Activated CD8-positive, alpha-beta memory T cell treated with anti-CD3 and anti-CD28 coated beads, Interleukin-2, amount 50 U/mL, for 24 hours (primary cell): ENCODE measurements around the gene SLC52A1.
A peak's percentile ranks its signal among the peaks of the same experiment; 100 is the strongest.
"Not testable (repeated sequence)": the region's sequence is repeated elsewhere in the genome, so short reads cannot be mapped to it uniquely, and the experiment has no call there.

Source experiments
- DNase-seq: peaks from one replicate; pipeline ENCODE4 v3.0.0-alpha.2; 2020; ENCODE audit errors: extremely low read depth

The SLC52A1 gene

DNA sequence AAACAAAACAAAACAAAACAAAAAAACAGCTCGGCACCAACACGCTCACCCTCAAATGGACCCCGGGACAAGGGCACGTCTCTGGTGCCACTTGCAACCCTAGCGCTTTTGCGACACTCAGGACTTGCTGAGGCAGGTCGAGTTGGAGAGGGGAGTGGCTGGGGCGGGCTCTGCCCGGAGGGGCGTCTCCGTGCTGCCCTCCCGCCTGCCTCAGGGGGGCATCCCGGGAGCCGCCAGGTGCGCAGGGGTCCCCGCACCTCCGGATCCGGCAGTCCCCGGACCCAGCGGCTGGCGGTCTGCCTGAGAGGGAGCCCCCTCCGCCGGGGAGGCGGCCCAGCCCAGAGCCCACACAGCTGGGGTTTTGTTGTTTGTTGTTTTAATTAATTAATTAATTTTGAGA is at the start of gene SLC52A1:
SLC52A1 (minus strand) TSS at position 112 of the 400 bp plus-strand sequence. CDS start 820 bp downstream, outside the sequence.
- no peak for DNase-seq

DNA sequence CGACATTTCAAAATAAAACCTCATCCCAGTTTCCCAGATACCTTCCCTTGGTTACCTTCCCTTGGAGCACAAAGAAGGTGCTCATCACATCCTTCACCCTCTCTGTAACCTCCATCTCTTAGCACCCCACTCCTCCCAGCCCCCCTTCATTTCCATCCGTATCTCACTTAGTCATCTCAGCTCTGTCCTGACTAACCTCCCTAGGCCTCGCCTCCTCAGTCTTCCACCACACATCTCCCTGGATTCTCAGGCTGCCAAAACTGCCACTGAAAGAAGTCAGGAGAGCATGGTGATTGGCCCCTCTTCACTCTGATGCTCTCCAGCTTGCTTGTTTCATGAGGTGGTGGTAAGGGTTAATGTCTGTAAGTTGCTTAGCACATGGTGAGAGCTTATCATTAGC is 45.4 kb upstream of the SLC52A1 start:
- DNase-seq, result no peak

DNA sequence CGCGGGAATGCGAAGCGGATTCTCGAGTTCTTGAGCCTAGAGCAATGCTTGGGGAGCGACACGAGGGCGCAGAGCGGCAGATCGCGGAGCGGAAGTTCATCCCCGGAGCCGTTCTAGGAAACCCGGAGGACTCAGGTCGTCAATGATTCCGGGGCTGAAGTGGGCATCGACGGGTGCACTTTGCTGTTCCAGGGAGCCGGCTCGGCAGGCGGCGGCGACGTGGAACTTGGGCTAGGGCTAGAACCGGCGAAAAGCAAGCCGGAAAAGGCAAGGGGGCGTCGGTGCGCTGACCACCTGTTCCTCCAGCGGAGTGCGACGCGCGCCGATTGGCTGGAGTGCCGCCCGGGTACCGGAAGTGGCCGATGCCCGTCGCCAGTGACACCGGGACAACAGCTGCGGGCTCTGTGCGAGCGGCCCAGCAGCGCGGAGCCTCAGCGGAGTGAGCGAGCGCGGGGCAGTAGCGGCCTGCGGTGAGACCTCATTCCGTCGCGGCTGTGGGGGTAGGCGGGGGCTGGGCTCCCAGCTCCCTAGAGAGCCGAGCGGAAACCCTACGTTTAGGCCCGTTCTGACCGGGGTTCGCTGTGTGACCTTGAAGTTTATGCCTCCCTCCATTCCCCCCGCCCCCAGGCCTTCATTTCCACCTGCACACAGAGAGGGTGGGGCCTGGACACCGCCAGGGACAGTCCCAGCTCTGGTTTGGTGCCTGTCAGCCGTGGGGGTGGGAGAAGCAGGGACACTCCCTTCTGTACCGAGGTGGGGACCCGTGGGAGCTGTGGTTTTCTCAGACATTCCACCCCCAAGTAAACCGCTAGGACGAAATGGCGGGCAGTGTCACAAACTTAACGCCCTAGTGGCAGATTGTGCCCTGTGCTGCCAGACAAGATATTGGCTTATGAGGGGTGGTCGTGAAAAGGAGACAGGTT is 43.1 kb upstream of the SLC52A1 start, which contains the start of gene ZFP3:
ZFP3 (plus strand) TSS at position 362 of the 923 bp plus-strand sequence. CDS start 13,038 bp downstream, outside the sequence.
- DNase-seq, result peak; percentile 42

DNA sequence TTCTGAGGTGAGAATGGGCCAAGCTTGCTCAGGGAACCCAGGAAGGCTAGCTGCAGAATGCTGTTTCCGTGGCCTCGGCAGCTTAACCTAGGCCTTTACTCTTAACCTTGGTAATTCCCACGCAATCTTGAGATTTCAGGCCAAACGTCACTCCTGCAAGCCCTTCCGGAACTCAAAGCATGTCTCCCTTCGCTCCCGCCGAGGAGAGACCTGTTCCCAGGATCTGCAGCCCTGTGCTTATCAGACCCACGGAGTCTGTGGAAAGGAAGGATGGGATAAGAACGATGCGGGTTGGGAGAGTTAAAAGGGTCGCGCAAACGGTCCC is 42.5 kb upstream of the SLC52A1 start:
- DNase-seq, result no peak

DNA sequence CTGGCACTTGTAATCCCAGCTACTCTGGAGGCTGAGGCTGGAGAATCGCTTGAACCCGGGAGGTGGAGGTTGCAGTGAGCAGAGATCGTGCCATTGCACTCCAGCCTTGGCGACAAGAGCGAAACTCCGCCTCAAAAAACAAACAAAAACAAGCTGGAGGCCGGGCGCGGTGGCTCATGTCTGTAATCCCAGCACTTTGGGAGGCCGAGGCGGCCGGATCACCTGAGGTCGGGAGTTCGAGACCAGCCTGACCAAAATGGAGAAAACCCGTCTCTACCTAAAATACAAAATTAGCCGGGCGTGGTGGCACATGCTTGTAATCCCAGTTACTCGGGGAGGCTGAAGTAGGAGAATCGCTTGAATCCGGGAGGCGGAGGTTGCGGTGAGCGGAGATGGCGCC is 42.0 kb upstream of the SLC52A1 start:
- DNase-seq, result not testable (repeated sequence)

DNA sequence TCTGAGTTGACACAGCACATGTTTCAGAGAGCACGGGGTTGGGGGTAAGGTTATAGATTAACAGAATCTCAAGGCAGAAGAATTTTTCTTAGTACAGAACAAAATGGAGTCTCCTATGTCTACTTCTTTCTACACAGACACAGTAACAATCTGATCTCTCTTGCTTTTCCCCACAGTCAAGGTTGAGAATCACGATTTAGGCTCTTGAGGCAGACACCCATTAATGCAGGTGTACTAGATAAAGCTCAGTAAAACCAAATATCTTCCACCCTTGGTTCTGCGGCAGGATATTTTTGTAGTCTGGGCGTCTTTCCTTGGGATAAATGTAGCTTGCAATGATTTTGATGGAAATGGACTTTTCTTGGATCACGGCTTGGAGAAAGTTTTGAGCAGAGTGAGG is 40.2 kb upstream of the SLC52A1 start:
- not testable (repeated sequence) for DNase-seq

DNA sequence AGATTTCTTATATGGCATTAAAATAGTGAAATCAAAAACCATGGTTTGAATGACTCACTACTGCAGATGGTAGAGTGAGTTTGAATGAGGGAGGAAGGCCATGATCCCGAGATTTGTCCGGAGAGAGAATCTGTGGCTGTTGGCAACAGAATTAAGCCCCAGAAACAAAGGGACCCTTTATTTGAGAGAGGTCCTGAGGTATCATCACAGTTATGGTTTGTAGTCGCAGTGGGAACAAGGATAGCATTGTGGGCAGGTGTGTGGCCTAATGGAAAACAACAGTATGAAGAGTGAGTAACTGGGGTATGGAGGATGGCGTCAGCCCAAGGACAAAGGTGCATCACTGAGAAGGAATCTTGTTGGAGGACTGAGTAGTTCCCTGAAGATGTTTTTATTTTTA is 34.5 kb upstream of the SLC52A1 start:
- no peak for DNase-seq

DNA sequence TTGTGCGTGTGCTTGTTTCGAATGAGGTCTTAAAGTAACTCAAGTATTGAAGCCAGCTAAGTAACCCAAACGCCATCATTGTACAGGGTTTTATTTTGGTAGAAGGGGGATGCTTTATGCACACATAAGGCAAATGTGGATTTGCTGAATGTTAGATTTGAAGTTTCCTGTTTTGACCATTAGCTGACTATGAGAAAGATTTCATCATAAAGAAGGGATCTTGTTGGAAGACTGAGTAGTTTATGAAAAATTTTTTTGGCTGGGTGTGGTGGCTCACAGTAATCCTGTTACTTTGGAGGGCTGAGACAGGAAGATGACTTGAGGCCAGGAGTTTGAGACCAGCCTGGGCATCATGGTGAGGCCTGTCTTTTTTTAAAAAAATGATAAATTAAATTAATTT is 33.0 kb upstream of the SLC52A1 start:
- DNase-seq, result no peak

DNA sequence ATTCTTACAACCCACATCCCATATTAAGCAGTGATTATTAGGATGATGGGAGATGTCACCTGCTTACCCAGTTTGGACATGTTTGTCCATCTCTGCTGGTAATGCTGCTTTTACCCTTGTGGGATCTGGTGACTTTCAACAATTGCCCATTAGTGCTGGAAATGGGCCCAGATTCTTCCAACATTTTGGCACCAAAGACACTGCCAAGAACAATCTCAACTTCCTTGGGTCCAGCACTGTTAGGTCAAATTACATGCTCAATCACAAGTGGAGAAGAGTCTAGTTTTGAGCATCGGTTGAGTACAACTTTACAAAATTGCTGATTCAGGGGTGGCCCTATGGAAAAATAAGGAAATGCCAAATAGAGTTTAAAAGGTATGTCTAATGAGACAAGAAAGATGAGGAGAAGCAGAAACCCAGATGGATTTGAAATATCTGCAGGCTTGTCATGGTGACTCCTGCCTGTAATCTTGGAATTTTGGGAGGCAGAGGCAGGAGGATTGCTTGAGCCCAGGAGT is 30.1 kb upstream of the SLC52A1 start:
- no peak for DNase-seq

DNA sequence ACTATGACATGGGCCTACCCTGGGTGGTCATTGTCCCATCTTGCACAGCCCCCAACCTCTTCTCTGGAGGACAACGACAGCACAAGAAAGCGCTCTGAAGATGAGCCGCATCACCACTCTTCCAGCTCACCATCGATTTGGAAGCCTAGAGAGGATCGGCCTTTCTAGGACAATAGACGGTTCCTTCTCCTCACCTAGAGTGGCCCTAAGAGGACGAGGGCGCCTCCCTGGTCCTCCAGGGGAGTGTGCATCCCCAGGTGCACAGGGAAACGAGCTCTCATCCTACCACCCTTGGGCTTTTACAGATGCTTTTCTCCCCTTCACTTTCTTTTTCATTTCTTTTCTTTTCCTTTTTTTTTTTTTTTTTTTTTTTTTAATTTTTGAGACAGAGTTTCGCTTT is 20.3 kb upstream of the SLC52A1 start:
- no peak for DNase-seq

DNA sequence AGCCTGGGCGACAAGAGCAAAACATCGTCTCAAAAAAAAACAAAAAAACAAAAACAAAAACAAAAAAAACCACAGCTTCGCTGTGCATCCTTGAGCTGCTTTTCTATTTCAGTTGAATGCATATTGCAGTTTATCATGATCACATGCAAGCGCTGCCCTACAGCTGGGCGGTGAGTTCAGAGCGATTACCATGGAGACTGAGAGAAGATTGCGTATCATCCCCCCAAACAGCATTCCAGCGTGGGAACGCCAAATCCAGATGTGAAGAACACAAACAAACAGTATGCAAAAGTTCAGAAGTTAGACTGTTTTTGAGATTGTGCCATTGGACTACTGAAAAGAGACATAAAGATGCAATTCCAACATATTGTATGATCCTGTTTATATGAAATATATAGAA is 15.1 kb upstream of the SLC52A1 start:
- no peak for DNase-seq

DNA sequence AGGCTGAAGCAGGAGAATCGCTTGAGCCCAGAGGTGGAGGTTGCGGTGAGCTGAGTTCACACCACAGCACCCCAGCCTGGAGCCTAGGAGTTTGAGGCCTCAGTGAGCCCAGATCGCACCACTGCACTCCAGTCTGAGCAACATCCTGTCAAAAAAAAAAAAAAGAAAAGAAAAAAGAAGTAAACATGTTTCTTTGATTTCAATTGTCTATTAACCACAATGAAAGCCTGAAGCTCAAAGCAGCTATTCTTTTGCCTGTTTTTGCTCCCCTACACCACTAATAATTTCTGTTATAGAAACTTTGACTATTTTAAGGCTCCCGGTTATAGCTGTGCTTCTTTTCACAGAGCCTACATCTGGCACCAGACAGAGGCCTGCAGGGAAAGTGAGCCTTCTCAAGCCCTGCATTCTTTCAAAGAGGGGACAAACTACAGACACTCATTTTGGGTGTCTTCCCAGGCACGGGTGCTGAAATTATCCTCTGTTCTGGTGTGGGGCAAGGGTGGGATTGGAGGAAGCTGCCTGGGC is 14.2 kb upstream of the SLC52A1 start:
- DNase-seq, result no peak

DNA sequence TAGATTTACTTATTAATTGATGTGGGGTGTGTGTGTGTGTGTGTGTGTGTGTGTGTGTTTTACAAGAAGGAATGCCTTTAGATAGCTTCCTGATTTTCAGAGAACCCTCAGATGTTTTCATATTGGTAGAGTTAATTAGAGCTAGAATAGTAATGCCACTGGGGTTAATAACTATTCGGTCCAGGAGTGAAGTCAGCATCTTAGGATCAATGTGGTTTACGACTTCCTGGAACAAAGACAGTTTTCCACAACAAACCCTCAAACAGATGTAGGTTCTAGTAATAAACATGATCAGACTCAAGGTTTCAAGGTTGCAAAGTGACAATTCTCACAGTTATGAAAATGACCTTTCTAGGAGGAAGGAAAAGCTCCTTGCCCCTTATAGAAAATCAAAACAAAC is 12.2 kb upstream of the SLC52A1 start:
- DNase-seq, result no peak

DNA sequence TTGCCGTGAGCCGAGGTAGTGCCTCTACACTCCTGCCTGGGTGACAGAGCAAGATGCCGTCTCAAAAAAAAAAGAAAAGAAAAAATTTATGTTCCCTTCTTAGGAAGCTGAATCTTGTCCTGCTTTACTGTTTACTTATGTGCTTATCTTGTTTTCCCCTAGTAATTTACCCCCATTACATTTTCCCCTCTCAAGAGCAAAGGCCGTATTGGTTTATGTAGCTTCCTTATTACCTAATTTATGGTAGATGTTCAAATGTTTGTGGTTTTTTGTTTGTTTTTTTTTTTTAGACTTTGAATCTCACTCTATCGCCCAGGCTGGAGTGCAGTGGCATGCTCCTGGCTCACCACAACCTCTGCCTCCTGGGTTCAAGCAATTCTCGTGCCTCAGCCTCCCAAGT is 10.3 kb upstream of the SLC52A1 start:
- no peak for DNase-seq

DNA sequence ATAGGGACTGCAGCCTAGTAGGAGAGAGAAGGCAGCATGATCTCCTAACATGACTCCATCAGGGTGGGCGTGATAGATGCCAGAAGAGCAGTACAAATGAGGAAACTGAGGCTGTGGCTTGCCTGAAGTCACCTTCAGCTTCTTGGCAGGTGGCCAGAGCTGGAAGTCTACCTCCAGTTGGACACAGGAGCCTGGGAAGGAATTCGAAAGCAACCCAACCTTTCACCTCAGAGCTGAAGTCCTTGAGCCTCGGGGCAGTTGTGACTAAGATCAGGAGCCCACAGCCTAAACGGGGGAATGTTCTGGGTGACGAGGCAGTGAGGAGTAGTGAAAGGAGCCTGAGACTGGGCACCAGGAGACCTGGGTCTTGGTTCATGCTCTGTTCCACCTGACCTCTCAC is 9.4 kb upstream of the SLC52A1 start:
- DNase-seq, result no peak

DNA sequence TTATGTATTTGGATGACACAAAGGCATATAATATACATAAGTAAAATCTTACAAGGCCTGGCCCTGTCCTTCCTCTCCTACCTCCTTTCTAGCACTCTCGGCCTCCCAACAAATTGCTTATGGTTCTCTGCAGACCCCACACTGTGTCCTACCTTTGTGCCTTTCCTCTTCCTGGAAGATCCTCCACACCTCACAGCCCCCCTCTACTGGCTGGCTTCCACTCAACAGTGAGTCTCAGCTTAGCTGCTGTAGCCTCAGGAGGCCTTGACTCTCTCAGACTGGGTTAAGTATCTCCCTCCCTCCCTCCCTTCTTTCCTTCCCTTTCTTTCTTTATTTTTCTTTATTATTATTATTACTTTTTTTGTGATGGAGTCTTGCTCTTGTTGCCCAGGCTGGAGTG is 8.3 kb upstream of the SLC52A1 start:
- DNase-seq, result no peak

DNA sequence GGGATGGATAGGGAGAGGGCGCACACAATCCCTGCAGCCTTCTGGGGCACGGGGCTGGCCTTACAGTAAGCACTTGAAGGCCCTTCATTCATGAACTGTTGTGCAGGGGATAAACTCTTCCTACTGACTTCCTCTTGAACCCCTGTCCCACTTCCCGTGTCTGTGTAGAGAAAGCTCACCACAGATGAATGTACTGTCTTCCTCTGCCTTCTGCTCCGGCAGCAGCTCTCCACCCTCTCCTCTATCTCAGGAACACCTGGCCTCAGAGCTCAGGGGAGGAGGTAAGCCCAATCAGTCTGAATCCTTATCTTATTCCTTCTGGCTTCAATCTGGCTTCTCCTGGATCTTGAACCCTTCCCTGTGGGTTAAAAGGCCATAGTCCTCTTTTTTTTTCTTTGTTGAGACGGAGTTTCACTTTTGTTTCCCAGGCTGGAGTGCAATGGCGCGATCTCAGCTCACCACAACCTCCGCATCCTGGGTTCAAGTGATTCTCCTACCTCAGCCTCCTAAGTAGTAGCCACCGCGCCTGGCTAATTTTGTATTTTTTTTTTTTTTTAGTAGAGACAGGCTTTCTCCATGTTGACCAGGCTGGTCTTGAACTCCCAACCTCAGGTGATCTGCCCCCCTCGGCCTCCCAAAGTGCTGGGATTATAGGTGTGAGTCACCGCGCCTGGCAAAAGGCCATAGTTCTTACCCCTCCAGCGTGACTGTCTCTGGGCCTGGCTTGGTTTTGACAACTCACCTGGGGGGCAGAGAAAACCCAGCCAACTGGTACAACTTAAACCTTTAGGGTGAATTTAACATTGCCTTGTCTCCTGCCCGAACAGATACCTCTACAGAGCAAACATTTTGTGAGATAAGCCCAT is 7.2 kb upstream of the SLC52A1 start:
- DNase-seq, result no peak

DNA sequence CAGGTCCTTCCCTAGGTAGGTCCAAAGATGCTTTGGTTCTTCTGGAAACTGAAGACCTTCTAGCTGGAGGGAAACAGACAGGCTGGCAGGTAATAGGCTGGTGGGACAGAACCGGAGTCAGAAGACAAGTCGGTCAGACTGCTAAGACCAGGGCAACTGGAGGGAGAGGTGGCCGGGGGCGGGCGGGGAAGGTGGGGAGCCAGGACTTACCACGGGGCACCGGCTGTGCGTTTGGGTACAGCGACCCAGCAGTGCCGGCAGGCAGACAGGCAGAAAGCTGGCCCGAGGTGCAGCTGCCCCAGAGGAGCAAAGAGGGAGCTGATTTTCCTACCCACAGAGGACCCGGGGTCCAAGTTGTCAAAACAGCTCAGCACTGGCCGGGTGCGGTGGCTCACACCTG is 575 bp downstream of the SLC52A1 start:
- no peak for DNase-seq

DNA sequence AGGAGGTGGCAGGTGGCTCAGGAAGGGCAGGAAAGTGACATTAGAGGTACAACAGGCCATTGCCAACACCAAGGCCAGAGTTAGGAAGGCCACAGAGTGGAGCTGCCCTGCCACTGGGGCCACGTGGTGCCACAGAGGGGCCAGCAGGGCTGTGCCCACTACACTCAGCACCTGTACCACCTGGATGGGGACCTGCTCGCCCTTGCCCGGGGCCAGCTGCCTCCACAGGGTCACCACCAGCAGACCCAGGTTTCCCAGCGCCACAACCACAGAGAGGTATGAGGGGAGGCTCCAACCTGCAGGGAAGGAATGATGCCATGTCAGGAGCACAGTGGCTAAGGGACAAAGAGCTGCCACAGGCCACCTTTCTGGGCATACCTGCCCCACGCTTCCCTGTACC is 1.2 kb downstream of the SLC52A1 start:
- no peak for DNase-seq

DNA sequence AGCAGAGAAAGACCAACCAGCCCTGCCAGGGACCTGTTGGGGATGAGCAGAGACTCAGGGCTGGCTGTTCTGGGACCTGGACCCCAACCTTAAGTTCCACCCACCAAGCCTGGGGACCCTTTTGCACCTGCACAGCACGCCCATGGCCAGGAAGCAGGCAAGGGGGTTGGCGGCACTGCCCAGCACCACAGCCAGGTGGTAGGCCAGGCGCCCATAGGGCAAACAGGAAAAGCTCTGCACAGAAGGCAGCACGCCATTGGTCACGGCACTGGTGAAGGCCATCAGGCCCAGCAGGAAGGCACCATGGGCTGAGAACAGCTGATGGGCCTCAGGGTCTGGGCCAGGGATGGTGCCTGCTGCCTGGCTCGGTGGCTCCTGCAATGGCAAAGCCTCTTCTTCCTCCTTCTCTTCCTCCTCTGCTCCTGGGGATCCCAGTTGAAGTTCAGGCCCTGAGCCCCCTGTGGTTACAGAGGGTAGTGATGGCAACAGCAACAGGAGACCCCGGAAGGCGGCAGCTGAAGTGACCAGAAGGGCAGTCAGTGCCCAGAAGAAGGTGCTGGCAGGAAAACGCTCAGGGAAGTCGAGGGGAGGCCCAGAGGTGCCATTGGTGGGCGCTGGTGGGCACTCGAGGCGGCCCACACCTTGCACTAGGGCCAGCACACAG is 1.7 kb downstream of the SLC52A1 start:
- DNase-seq, result no peak

DNA sequence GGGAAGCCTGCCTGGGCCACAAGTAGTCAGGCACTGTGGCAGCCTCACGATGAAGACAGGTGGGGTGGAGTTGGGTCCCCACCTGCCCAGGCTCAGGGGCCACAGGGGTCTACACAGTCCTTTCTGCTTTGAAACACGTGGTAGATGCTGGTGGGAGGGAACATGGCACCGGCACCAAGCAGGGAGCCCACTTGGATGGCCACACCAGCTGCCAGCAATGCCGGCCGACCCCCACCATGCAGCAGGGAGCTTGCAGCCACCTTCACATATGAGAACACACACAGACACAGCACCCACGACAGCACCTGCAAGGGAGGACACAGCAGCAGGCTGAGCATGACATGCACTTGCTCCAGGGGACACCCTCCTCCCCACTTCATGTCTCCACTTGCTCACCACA is 2.4 kb downstream of the SLC52A1 start:
- no peak for DNase-seq
